GM18858 (cell line): ENCODE measurements around the gene RPP25L.

Experiments
- ATAC-seq: cut with Tn5 transposase; IDR thresholded peaks from one replicate; pipeline ENCODE4 v1.9.1; 2021; ENCODE audit not compliant: unreplicated experiment

Gene RPP25L

DNA sequence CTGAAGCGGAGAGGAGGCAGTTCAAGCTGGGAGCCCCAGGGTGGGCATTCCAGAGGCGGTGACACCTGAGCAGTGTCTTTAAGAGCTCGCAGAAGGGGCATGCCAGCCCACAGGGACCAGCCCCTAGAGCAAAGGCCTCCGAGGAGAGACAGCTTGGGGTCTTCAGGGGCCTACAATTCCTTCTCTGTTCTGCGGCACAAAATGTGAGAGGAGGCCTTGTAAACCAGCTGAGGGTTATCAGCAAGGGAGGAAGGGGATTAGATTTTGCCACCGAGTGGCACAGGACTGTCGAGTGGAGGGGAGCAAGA lies 26.2 kb upstream of the RPP25L start:
- no peak for ATAC-seq

GRCh38 chr9:34637356-34638137 lies 25.6 kb upstream of the RPP25L start, which contains the start of gene SIGMAR1:
TSS of gene SIGMAR1 (minus strand) at chr9:34637787. CDS start at chr9:34637697, 90 bp downstream.
- peak; percentile 79 for ATAC-seq

- ATAC-seq = no peak
These were observed 25.0 kb upstream of the RPP25L start for GRCh38 chr9:34636791-34637355.

DNA sequence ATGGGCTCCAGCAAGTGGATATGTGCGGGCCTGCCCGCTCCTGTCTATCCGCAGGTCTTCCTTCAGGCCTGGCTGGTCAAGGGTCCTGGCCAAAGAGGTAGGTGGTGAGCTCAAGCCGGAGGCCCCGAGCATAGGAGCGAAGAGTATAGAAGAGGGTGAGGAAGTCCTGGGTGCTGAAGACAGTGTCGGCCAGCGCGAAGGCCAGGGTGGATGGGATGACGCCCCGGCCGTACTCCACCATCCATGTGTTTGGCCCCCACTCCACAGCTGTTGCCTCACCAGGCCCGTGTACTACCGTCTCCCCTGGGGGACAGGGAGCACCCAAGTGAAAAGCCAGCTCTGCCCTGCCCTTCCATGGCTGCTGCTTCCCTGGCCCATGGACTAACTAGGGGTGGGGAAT lies 23.7 kb upstream of the RPP25L start:
- no peak for ATAC-seq

- ATAC-seq = no peak
These were observed 22.8 kb upstream of the RPP25L start for GRCh38 chr9:34634551-34635248.

GRCh38 chr9:34633851-34634550 lies 22.1 kb upstream of the RPP25L start:
- no peak for ATAC-seq

- no peak for ATAC-seq
These were observed 21.3 kb upstream of the RPP25L start for GRCh38 chr9:34633166-34633565.

DNA sequence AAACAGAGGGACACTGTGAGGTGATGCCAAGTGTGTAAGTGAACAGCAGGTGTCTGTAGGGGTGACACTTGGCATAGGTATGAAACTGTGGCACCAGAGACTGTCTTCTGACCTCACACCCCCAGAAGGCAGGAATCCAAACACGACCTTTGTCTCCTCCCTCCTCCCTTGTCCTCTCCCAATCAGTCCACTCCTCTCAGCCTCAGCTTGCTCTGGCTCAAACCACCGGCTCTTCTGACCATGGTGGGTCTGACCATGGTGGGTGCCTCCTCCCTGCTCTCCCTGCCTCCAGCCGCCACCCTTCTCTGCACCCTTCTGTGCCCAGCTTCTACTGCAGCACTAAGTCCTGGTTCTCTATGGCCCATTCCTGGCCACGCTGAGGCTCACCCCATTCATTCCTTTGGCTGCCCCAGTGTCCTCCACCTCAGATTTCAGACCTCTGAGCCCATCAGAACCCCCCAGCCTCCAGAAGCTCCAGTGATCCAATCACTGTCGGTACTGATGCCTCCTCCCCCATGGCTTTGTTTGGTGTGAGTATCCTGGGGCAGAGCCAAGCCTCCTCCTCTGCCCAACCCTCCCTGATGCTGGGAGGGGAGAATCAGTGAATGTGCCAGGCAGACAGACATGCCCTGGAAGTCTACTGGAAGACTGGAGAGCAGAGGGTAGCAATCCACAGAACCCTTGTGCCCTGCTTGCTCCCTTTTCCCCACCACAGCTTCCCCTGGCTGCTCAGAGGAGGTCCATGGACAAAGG lies 18.7 kb upstream of the RPP25L start:
- ATAC-seq = no peak

GRCh38 chr9:34629491-34629808 lies 17.6 kb upstream of the RPP25L start:
- ATAC-seq = no peak

- ATAC-seq = no peak
These were observed 17.0 kb upstream of the RPP25L start, which contains the start of gene ARID3C for GRCh38 chr9:34628656-34629490. TSS of gene ARID3C (minus strand) at chr9:34629066. CDS start at chr9:34628014, 1,052 bp downstream.

DNA sequence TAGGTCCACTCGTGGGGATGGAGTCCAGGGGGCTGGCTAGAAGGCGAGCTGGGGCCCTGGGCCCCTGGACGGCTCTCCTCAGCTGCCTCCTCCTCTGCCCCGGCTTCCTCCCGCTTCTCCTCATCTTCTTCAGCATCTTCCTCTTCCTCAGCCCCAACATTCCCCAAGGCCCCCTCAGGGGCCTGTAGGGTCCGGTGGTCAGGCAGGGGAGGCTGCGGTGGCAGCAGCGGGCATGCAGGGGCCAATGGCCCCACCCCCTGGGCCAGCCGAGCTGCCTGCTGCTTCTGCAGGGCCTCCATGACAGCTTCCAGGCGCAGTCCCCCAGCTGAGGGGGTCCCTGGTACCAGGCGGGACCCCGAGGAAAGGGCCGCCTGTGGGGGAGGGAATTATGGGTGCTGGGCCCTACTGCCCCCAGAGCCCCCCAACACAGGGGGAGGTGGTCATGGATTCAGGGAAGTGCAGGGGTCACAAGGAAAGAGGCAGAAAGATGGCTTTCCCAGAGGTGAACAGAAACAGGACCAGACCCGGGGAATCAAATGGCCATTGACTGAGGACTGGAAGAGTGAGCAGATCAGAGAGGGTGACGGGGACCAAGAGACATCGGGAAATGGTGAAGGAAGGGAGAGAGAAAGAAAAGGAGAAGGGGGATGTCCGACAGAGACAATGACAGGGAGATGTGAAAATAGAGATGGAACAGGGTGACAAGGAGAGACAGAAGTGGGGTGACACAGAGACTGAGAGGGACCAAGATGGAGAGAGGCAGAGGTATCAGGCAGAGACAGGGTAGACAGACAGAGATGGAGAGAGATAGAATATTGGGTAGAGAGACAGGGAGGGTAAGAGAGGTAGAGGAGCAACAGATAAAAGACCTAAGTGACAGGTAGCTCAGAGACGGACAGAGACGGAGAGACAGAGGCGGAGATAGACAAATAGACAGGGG lies 16.1 kb upstream of the RPP25L start:
- no peak for ATAC-seq

- no peak for ATAC-seq
These were observed 13.2 kb upstream of the RPP25L start for GRCh38 chr9:34625186-34625486.

GRCh38 chr9:34624475-34625185 lies 12.7 kb upstream of the RPP25L start:
- ATAC-seq = no peak

DNA sequence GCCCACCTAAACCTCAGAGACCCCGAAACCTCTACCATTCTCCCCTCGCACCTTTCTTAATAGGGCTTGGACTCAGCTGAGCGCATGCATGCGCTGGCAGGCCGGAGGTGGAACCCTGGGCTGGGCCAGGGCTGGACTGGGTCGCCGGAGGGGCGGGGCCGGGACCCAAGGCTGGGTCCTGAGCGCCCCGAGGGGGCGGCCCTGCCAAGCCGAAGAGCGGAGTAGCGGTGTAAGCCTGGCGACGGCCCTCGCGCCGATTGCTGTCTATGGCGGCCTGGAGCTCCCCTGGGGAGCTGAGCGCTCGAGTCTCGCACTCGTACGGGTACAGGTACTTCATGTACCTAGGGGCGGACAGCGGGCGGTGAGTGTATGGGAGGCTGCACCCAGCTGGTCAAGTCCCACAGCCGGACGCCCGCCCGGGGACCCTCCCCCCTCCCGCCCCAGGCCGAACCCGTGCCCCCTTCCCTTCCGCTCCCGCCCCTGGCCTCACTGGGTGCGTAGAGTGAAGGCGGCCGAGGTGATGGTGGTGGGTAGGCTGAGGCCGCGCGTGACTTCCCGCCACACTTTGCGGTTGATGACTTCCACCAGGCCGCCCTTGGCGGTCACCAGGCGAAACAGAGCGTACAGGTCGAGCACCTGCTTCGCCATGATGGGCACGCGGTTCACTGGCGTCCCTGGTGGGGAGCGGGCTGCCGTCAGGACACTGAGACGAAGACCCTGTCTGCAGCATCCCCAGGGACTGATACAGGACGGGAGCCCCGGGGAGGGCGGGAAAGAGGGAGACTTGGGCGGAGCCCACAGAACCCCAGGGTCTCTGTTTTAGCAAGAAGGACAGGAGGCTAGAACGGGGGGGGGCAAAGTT lies 11.7 kb upstream of the RPP25L start:
- no peak for ATAC-seq

DNA sequence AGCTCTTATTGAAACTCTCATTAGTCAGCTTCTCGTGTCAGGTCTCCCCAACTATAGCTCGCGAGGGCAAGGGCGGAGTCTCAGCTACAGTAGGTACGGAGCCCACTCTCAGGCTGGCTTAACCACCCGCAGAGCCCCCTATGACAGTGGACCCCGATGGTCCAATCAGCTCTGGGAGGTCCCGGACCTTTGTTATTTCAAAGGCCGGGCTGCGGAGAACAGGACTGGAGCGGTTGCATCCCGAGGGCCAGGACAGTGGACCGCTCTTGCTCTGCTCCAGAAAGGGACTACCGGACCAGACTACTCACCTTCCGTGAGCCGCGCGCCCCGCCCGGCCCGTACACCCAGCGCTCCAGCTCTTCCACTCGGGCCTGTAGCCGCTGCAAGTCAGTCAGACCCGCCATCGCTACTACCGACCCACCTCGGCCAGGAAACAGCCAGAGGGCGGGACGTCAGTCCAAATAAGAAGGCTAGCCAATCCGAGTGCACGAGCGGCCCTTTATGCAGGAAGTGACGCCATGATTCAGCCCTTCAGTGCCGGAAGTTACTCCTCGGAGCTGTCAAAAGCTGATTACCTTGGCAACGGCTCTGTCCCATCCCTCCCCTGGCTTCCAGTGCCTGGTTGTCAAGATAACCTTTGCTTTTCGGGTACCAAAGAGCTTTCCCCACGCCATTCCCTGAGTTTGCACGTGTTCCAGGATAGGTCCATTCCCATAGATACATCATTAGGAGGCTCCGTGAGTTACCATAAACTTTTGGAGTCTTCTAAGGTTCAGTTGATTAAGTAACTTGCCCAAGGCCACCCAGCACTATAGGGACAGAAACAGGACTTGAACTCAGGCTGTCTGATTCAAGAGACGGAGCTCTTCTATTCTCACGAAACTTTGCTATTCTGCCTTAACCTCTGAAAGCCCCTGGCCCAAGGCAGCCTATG lies 8.4 kb upstream of the RPP25L start, which contains the start of gene DCTN3:
Gene DCTN3 (minus strand): TSS at position 435 of the 934 bp plus-strand sequence. CDS start 31 bp downstream, at position 404.
- ATAC-seq = peak; percentile 95

DNA sequence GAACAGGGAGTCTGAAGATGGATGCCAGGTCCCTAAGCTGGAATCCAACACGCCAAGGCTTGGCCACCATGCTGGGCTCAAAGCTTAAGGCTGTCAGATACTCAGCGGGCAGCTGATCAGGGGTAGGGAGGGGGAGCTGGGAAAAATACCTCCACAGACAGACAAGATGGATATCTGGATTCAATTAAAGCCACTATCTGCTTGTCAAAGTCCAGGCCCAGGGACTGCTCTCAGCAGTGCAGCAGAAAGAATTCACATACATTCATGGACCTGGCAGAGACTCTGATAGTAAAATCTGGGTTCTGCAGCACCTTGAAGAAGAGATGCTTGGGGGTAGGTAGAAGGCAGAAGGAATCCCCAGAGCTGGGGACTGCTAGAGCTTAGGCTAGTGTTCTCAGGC lies 3.2 kb upstream of the RPP25L start:
- ATAC-seq = no peak
